Calu3 (cell line): ENCODE results near the gene TRIP10. TPM values are rescaled to one million over a fixed set of nuclear protein-coding genes. Genes with fewer than 3 reads are reported as not detected.

Experiments
- BruUV-seq: library from RNA; stranded (reverse); fragments of 400-500 nt; replicated peaks from 2 replicates; lab custom pipeline; 2021; lab: Mats Ljungman, UMichigan
- CTCF ChIA-PET: fragments of 300-600 bp; sonication (Branson Sonifier 250); formaldehyde crosslinking; loops from one replicate; lab custom pipeline; 2022; ENCODE audit warnings: antibody characterized with exemption; lab: Charles Lee
- DNase-seq: peaks from one replicate; pipeline ENCODE4 v3.0.0; 2022
- H3K27ac Mint-ChIP-seq: one replicate; pipeline ENCODE4 v1.8.0; 2022; ENCODE audit warnings: mixed read lengths; ENCODE audit not compliant: unreplicated experiment
- H3K27me3 Mint-ChIP-seq: one replicate; pipeline ENCODE4 v1.8.0; 2022; ENCODE audit warnings: mixed read lengths; ENCODE audit not compliant: unreplicated experiment
- H3K36me3 Mint-ChIP-seq: one replicate; pipeline ENCODE4 v1.8.0; 2022; ENCODE audit warnings: mild to moderate bottlenecking, moderate library complexity, mixed read lengths; ENCODE audit not compliant: insufficient read depth, unreplicated experiment
- H3K4me1 Mint-ChIP-seq: one replicate; pipeline ENCODE4 v1.8.0; 2022; ENCODE audit warnings: mild to moderate bottlenecking, low read depth, mixed read lengths; ENCODE audit not compliant: unreplicated experiment
- H3K4me3 Mint-ChIP-seq: one replicate; pipeline ENCODE4 v1.8.0; 2022; ENCODE audit warnings: mild to moderate bottlenecking, low read depth, moderate library complexity, mixed read lengths; ENCODE audit not compliant: unreplicated experiment
- H3K9me3 Mint-ChIP-seq: one replicate; pipeline ENCODE4 v1.8.0; 2022; ENCODE audit warnings: low read depth, mixed read lengths; ENCODE audit not compliant: unreplicated experiment
- intact Hi-C: fragments of 100-400 bp; cut with micrococcal nuclease; formaldehyde crosslinking; loops from one replicate; pipeline ENCODE4 v1.10.0; 2022; ENCODE audit not compliant: unreplicated experiment
- total RNA-seq: library from RNA; stranded (reverse); gene quantifications from 2 replicates; pipeline ENCODE4 v1.2.3, GENCODE V29; 2022
- TF ChIP-seq, protein P1 (sequence below): fragments of 200-600 bp; IDR thresholded peaks from one replicate; pipeline ENCODE4 v1.8.0; 2022; ENCODE audit warnings: antibody characterized with exemption; ENCODE audit not compliant: unreplicated experiment

Gene TRIP10
- total RNA-seq, 1 experiment from 2014 or later, result 95.8 TPM

DNA sequence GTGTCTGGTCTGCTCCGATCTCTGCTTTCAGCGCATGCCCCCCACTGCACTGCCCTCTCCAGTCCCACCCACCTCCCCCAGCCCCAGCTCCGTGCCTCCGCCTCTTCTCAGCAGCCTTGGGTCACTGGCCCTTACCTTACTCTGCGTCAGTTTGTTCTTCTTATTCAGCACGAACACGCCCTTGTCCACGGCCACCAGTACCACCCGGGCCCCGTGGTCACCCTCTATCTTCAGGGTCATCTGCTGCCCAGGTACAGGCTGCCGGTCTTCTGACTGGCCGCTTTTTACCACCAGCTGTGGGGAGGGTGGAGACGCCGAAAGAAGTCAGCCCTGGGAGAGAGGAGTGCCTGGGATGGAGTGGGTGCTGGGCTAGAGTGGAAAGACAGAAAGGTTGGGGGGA, 29.9 kb upstream of the TRIP10 start:
- CTCF ChIA-PET, result no interaction called here
- H3K27me3 Mint-ChIP-seq, result no peaks in the 10 kb centered on the region
- peaks cover 22% of the 10 kb centered on the region for H3K36me3 Mint-ChIP-seq
- no peak overlapping the region for H3K4me3 Mint-ChIP-seq
- no TSS peak for BruUV-seq
- TF ChIP-seq, protein P1, sequence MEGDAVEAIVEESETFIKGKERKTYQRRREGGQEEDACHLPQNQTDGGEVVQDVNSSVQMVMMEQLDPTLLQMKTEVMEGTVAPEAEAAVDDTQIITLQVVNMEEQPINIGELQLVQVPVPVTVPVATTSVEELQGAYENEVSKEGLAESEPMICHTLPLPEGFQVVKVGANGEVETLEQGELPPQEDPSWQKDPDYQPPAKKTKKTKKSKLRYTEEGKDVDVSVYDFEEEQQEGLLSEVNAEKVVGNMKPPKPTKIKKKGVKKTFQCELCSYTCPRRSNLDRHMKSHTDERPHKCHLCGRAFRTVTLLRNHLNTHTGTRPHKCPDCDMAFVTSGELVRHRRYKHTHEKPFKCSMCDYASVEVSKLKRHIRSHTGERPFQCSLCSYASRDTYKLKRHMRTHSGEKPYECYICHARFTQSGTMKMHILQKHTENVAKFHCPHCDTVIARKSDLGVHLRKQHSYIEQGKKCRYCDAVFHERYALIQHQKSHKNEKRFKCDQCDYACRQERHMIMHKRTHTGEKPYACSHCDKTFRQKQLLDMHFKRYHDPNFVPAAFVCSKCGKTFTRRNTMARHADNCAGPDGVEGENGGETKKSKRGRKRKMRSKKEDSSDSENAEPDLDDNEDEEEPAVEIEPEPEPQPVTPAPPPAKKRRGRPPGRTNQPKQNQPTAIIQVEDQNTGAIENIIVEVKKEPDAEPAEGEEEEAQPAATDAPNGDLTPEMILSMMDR, result no peak
- intact Hi-C loops, result no loop called here
- DNase-seq, result no peak
- H3K9me3 Mint-ChIP-seq, result no peaks in the 10 kb centered on the region
- no peaks in the 10 kb centered on the region for H3K4me1 Mint-ChIP-seq
- H3K27ac Mint-ChIP-seq, result no peak overlapping the region

DNA sequence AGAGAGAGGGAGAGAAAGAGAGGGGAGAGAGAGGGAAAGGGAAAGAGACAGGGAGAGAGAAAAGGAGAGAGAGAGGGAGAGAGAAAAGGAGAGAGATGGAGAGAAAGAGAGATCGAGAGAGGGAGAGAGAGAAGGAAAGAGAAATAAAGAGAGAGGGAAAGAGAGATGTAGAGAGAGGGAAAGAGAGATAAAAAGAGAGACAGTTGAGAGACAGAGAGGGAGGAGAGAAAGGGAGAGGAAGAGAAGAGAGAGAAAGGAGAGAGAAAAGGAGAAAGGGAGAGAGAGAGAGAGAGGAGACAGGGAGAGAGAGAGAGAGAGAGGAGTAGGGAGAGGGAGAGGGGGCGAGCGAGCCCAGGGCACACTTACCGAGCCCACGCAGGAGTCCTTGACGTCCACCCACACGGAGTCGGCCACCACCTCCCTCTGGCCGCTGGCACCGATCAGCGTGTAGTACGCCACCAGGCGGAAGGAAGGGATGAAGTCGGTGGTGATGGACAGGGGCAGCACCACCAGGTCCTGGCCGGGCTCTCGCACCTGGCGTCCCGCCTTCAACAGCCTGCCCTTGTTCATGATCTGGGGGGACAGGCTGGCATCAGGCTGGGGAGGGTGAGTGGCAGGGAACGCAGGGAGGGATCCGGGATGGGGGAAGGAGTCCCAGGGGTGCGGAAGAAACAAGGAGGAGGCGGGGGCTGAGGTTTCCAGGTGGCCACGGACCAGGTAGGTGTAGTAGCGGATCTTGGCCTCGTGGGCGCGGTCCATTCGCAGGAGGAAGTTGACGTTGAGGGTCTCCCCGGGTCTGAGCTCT, 29.0 kb upstream of the TRIP10 start:
- Mint-ChIP-seq H3K9me3 (no peaks in the 10 kb centered on the region), H3K27me3 (no peaks in the 10 kb centered on the region), H3K4me3 (no peak overlapping the region), H3K36me3 (peaks cover 22% of the 10 kb centered on the region), H3K4me1 (no peaks in the 10 kb centered on the region), H3K27ac (no peak overlapping the region)
- CTCF ChIA-PET, result no interaction called here
- intact Hi-C loops, result no loop called here
- no TSS peak for BruUV-seq
- TF ChIP-seq, protein P1, result no peak
- no peak for DNase-seq

DNA sequence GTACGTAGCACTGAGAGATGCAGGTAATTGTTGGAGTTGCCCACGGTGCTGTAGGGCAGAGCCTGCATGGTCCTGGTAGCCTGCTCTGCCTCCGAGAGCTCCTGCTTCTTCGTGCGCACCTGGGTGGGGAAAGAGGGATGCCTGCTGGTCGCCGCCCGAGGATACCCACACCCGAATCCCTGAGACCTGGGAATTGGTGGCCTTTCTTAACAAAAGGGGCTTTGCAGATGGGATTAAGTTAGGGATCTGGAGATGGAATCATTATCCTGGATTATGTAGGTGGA, 28.5 kb upstream of the TRIP10 start:
- TF ChIP-seq, protein P1, result no peak
- no peak for DNase-seq
- CTCF ChIA-PET, result no interaction called here
- Mint-ChIP-seq H3K9me3 (no peaks in the 10 kb centered on the region), H3K4me1 (no peaks in the 10 kb centered on the region), H3K4me3 (no peak overlapping the region), H3K27me3 (no peaks in the 10 kb centered on the region), H3K36me3 (peaks cover 22% of the 10 kb centered on the region), H3K27ac (no peak overlapping the region)
- BruUV-seq, result no TSS peak
- intact Hi-C loops, result no loop called here

DNA sequence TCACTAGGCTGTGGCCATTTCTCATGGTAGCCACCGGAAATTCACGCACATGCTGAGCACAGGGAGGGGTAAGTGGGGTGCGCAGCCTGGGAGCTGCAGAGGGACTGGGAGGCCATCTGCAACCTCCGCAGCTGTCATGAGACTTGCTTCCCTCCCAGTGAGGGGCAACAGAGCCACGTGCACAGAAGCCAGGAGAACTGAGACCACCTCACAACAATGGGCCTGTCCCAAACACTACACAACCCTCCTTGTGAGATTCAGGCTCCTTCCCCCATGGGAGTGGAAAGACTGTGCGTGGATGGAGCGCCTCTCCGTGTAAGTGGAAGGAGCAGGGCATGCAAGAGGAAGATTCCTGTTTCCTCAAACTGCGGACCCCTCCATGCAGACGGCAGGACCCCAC, 27.9 kb upstream of the TRIP10 start:
- no peak overlapping the region for H3K27ac Mint-ChIP-seq
- no peak overlapping the region for H3K4me3 Mint-ChIP-seq
- no TSS peak for BruUV-seq
- CTCF ChIA-PET, result no interaction called here
- TF ChIP-seq, protein P1, result no peak
- H3K9me3 Mint-ChIP-seq, result no peaks in the 10 kb centered on the region
- peaks cover 27% of the 10 kb centered on the region for H3K36me3 Mint-ChIP-seq
- intact Hi-C loops, result no loop called here
- no peak for DNase-seq
- no peaks in the 10 kb centered on the region for H3K27me3 Mint-ChIP-seq
- no peaks in the 10 kb centered on the region for H3K4me1 Mint-ChIP-seq
